Spleen (tissue), 7 donors: ENCODE results near the gene COL12A1.

Experiments used
- CTCF ChIP-seq, 11 experiments: fragments of 200-600 bp in 7 of 11; fragments of 450-650 bp in 4 of 11; sonication (generic) in 4 of 11; IDR thresholded peaks in 8 of 11; conservative IDR thresholded peaks in 3 of 11; 1 replicate in 7 of 11; 2 replicates in 4 of 11; pipeline versions ENCODE4 v1.4.0 to v1.8.0; 2016 to 2021; ENCODE audit warnings: antibody characterized with exemption in 11 of 11, inconsistent platforms in 4 of 11, mild to moderate bottlenecking in 1 of 11
- POLR2A ChIP-seq, 3 donors: fragments of 450-650 bp; IDR thresholded peaks; one replicate each; pipeline ENCODE4 v1.5.1; 2017; ENCODE audit warnings: antibody characterized with exemption in 3 of 3, mild to moderate bottlenecking in 1 of 3
- POLR2AphosphoS5 ChIP-seq, 3 donors: sonication (generic); formaldehyde crosslinking; IDR thresholded peaks; one replicate each; pipeline ENCODE4 v1.5.1; 2017; ENCODE audit warnings: antibody characterized with exemption in 3 of 3
- donor health status: DM: no; HTN: no; CAD: no; lungs with moderate emphysema.
- donor health status: DM: no; HTN: no; CAD: no.
- donor health status: DM: no; HTN: no; CAD: no.

- no peak for TF ChIP-seq POLR2A (IDR thresholded peaks at IDR 0.05)
- no peak for TF ChIP-seq CTCF (IDR thresholded peaks at IDR 0.05 in 8 of 11, conservative IDR thresholded peaks at IDR 0.05 in 3 of 11)
- TF ChIP-seq POLR2AphosphoS5 (IDR thresholded peaks at IDR 0.05), result no peak
These were observed 49.5 kb downstream of the COL12A1 start for GRCh38 chr6:75156186-75156878.
